IPS DF 19.7 (cell line): ENCODE data around the gene VWA8.
A peak's percentile ranks its signal among the peaks of the same experiment; 100 is the strongest.

Experiments
- DNase-seq: peaks from one replicate; pipeline ENCODE4 v3.0.0-alpha.2; 2013; ENCODE audit warnings: low read depth, low spot score

VWA8 gene

GRCh38 chr13:41960637-41961465 is at the start of gene VWA8:
Gene VWA8, minus strand, starts transcription at chr13:41961109. Its CDS starts 94 bp downstream, at chr13:41961015.
- peak; percentile 57 for DNase-seq

GRCh38 chr13:42009057-42009456 is 48.1 kb upstream of the VWA8 start:
- no peak for DNase-seq

GRCh38 chr13:42007844-42008243 is 46.9 kb upstream of the VWA8 start:
- no peak for DNase-seq

- DNase-seq = no peak
Observed at GRCh38 chr13:42002066-42002465, 41.2 kb upstream of the VWA8 start.

GRCh38 chr13:42001580-42001979 is 40.7 kb upstream of the VWA8 start:
- no peak for DNase-seq

- no peak for DNase-seq
Observed at GRCh38 chr13:42000846-42001245, 39.9 kb upstream of the VWA8 start.

GRCh38 chr13:41997396-41997795 is 36.5 kb upstream of the VWA8 start:
- no peak for DNase-seq

- DNase-seq = no peak
Observed at GRCh38 chr13:41995946-41996345, 35.0 kb upstream of the VWA8 start.

- DNase-seq = no peak
Observed at GRCh38 chr13:41995336-41995735, 34.4 kb upstream of the VWA8 start.

- DNase-seq = no peak
Observed at GRCh38 chr13:41994696-41995095, 33.8 kb upstream of the VWA8 start.

GRCh38 chr13:41991936-41992335 is 31.0 kb upstream of the VWA8 start:
- DNase-seq = no peak

GRCh38 chr13:41988244-41988643 is 27.3 kb upstream of the VWA8 start:
- DNase-seq = no peak

- DNase-seq = no peak
Observed at GRCh38 chr13:41985788-41986508, 25.0 kb upstream of the VWA8 start.

GRCh38 chr13:41981951-41982715 is 21.2 kb upstream of the VWA8 start:
- DNase-seq = no peak

GRCh38 chr13:41978007-41978406 is 17.1 kb upstream of the VWA8 start:
- no peak for DNase-seq

- no peak for DNase-seq
Observed at GRCh38 chr13:41976476-41976875, 15.6 kb upstream of the VWA8 start.

GRCh38 chr13:41974262-41974900 is 13.5 kb upstream of the VWA8 start:
- DNase-seq = no peak

- peak; percentile 25 for DNase-seq
Observed at GRCh38 chr13:41973247-41973741, 12.4 kb upstream of the VWA8 start.

GRCh38 chr13:41971848-41972247 is 10.9 kb upstream of the VWA8 start:
- DNase-seq = no peak

- no peak for DNase-seq
Observed at GRCh38 chr13:41970918-41971317, 10.0 kb upstream of the VWA8 start.

- no peak for DNase-seq
Observed at GRCh38 chr13:41970022-41970421, 9.1 kb upstream of the VWA8 start.

- no peak for DNase-seq
Observed at GRCh38 chr13:41969072-41969471, 8.2 kb upstream of the VWA8 start.
